GM13976 (cell line): Measurements from ENCODE around the gene XPC.
"Not testable (repeated sequence)": the region's sequence is repeated elsewhere in the genome, so short reads cannot be mapped to it uniquely, and the experiment has no call there.

ENCODE experiments used
- DNase-seq: peaks from one replicate; pipeline ENCODE4 v3.0.0; 2012; ENCODE audit warnings: low spot score
- CTCF ChIP-seq: IDR thresholded peaks from 2 replicates; pipeline ENCODE4 v1.5.1; 2012; ENCODE audit warnings: borderline replicate concordance, mild to moderate bottlenecking; ENCODE audit not compliant: insufficient read depth; ENCODE audit errors: extremely low read depth, missing control alignments, control extremely low read depth
- in situ Hi-C: fragments of 300-500 bp; cut with MboI; formaldehyde crosslinking; loops from one replicate; pipeline ENCODE4 v1.12.0; 2022; ENCODE audit warnings: low sequenced_read_pairs, mixed read lengths, inconsistent platforms; ENCODE audit not compliant: unreplicated experiment

Gene XPC

GRCh38 chr3:14110699-14111098, 67.7 kb downstream of the XPC start:
- no peak for DNase-seq
- no peak for TF ChIP-seq CTCF
- in situ Hi-C loops: no loop called here

GRCh38 chr3:14109821-14110220, 68.6 kb downstream of the XPC start:
- in situ Hi-C loops, DNase-seq: not testable (repeated sequence)

GRCh38 chr3:14097616-14098391, 80.6 kb downstream of the XPC start:
- no peak for DNase-seq
- TF ChIP-seq CTCF: no peak
- in situ Hi-C loops: no loop called here

- no peak for DNase-seq
- TF ChIP-seq CTCF: no peak
- in situ Hi-C loops: no loop called here
Measured at GRCh38 chr3:14096742-14097141, 81.7 kb downstream of the XPC start.
